Skeletal muscle satellite cell (primary cell): ENCODE measurements around the gene GMPR.

Experiments used
- H3K27me3 ChIP-seq: 2 replicates; pipeline ENCODE4 v1.7.0; 2013; ENCODE audit warnings: low read length; ENCODE audit not compliant: control insufficient read depth, insufficient read depth
- H3K36me3 ChIP-seq: 2 replicates; pipeline ENCODE4 v1.7.0; 2013; ENCODE audit warnings: mild to moderate bottlenecking, control low read depth, low read length; ENCODE audit not compliant: insufficient read depth
- H3K4me1 ChIP-seq: 2 replicates; pipeline ENCODE4 v1.7.0; 2013; ENCODE audit warnings: low read length; ENCODE audit not compliant: control insufficient read depth, insufficient read depth
- H3K4me2 ChIP-seq: 2 replicates; pipeline ENCODE4 v1.7.0; 2013; ENCODE audit warnings: mild to moderate bottlenecking, low read length
- H3K4me3 ChIP-seq: 2 replicates; pipeline ENCODE4 v1.7.0; 2013; ENCODE audit warnings: low read length
- H3K9ac ChIP-seq: 2 replicates; pipeline ENCODE4 v1.7.0; 2013; ENCODE audit warnings: mild to moderate bottlenecking, low read depth, low read length, moderate library complexity
- H3K9me3 ChIP-seq: replicated peaks from 2 replicates; pipeline ENCODE4 v1.7.0; 2013; ENCODE audit warnings: mild to moderate bottlenecking, control low read depth, low read length

GMPR gene

GRCh38 chr6:16316741-16317251, 78.4 kb downstream of the GMPR start:
- no peaks in the 10 kb centered on the region for H3K9me3 ChIP-seq
- H3K4me1 ChIP-seq, result peaks cover 43% of the 10 kb centered on the region
- no peaks in the 10 kb centered on the region for H3K36me3 ChIP-seq
- H3K4me3 ChIP-seq, result no peak overlapping the region
- no peaks in the 10 kb centered on the region for H3K27me3 ChIP-seq
- peak overlapping the region; percentile 12 for H3K9ac ChIP-seq
- H3K4me2 ChIP-seq, result peak overlapping the region; percentile 22

GRCh38 chr6:16318538-16318937, 80.2 kb downstream of the GMPR start:
- Histone ChIP-seq H3K27me3 (no peaks in the 10 kb centered on the region), H3K4me1 (peaks cover 54% of the 10 kb centered on the region), H3K36me3 (no peaks in the 10 kb centered on the region), H3K4me3 (no peak overlapping the region), H3K9ac (peak overlapping the region; percentile 56), H3K4me2 (peak overlapping the region; percentile 40), H3K9me3 (no peaks in the 10 kb centered on the region)

DNA sequence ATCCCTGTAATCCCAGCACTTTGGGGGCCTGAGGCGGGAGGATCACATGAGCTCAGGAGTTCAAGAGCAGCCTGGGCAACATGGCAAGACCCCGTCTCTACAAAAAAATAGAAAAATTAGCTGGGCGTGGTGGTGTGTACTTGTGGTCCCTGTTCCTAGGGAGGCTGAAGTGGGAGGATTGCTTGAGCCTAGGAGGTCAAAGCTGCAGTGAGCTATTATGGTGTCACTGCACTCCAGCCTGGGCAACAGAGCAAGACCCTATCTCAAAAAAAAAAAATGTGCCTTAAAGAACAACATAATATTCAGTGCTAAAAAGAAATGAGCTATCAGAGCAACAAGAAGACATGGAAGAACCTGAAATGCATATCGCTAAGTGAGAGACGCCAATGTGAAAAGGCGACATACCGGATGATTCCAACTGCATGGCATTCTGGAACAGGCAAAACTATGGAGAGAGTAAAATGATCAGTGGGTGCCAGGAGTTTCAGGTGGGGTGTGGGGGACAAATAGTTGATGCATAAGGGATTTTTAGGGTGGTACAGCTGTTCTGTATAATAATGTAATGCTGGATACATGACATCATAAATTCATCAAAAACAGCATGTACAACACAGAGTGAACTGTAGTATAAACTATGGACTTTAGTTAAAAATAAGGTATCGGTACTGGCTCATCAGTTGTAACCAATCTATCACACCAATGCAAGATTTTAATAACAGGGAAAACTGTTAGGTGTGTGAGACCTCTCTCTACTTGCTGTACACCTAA, 80.8 kb downstream of the GMPR start:
- peak overlapping the region; percentile 56 for H3K9ac ChIP-seq
- peaks cover 54% of the 10 kb centered on the region for H3K4me1 ChIP-seq
- no peaks in the 10 kb centered on the region for H3K27me3 ChIP-seq
- no peak overlapping the region for H3K4me3 ChIP-seq
- H3K4me2 ChIP-seq, result peak overlapping the region; percentile 75
- H3K9me3 ChIP-seq, result no peaks in the 10 kb centered on the region
- H3K36me3 ChIP-seq, result no peaks in the 10 kb centered on the region

DNA sequence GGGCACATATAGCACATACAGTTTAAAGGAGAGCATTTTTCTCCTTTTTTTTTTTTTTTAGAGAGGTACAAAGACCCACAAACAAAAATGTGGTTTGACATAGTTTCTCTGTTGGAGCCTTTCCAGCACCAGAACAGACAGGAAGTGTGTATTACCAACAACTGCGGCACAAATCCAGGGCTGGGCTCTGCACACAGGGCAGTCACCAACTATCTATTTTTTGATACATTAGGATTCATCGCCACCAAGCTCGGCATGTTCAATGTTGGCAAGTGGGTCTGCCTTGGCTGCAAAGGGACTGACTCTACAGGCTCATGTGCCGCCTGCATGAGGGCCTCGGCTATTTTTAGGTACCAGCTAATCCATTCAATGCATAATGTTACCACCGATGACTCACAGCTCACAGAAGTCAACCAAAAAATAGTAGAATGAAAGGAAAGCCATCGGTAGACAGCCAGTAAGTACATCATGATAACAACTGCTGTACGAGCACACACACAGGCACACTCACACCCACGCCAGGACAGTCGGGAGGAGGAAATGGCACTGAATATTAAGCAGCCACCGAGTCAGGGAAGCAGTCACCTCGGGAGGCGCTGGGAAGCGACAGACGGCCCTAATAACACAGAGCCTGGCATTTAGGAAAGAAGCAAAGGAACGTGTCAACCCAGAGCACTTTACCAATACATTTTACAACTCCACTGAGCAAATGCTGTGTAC, 81.6 kb downstream of the GMPR start:
- Histone ChIP-seq H3K27me3 (no peaks in the 10 kb centered on the region), H3K4me2 (peak overlapping the region; percentile 75), H3K9me3 (no peaks in the 10 kb centered on the region), H3K36me3 (no peaks in the 10 kb centered on the region), H3K9ac (peak overlapping the region; percentile 62), H3K4me3 (peak overlapping the region; percentile 55), H3K4me1 (peaks cover 58% of the 10 kb centered on the region)

GRCh38 chr6:16320533-16321340, 82.3 kb downstream of the GMPR start:
- Histone ChIP-seq H3K4me3 (peak overlapping the region; percentile 55), H3K4me1 (peaks cover 58% of the 10 kb centered on the region), H3K36me3 (no peaks in the 10 kb centered on the region), H3K9me3 (no peaks in the 10 kb centered on the region), H3K27me3 (no peaks in the 10 kb centered on the region), H3K9ac (peak overlapping the region; percentile 62), H3K4me2 (peak overlapping the region; percentile 75)

- Histone ChIP-seq H3K36me3 (no peaks in the 10 kb centered on the region), H3K4me3 (no peak overlapping the region), H3K27me3 (no peaks in the 10 kb centered on the region), H3K9me3 (no peaks in the 10 kb centered on the region), H3K9ac (no peak overlapping the region), H3K4me2 (no peak overlapping the region), H3K4me1 (peaks cover 58% of the 10 kb centered on the region)
Observed at GRCh38 chr6:16321341-16321710, 82.9 kb downstream of the GMPR start.

- Histone ChIP-seq H3K4me1 (peaks cover 57% of the 10 kb centered on the region), H3K27me3 (no peaks in the 10 kb centered on the region), H3K36me3 (peaks cover 2% of the 10 kb centered on the region), H3K4me2 (no peak overlapping the region), H3K9ac (no peak overlapping the region), H3K4me3 (no peak overlapping the region), H3K9me3 (no peaks in the 10 kb centered on the region)
Observed at GRCh38 chr6:16321826-16322225, 83.4 kb downstream of the GMPR start.

DNA sequence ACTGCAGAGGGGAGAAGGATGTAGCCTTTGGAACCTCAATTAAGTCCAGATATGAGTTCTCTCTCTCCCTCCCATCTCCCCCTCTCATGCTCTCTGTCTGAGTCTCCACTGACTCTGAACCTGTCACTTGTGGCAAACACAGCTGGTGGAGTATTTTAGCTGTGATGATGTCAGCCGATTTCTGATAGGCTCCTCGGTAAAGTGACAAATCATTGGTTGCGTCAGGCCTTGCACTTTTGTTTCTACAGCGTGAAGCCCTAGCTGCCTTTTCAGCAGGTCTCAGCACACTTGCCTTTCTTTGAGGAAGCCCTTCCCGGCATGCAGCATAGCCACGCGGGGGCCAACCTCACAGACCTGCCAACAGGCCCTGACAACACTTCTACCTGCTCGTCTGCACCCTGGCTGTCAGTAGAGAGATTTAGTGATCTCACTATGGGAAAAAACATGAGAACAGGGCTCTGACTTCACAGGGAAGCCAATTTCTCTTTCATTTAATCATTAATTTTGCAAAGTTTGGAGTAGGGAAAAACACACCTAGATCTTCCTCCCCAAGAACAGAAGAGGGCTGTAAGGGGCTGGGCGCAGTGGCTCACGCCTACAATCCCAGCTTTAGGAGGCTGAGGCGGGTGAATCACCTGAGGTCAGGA, 84.4 kb downstream of the GMPR start:
- no peak overlapping the region for H3K9ac ChIP-seq
- H3K36me3 ChIP-seq, result peaks cover 3% of the 10 kb centered on the region
- peaks cover 47% of the 10 kb centered on the region for H3K4me1 ChIP-seq
- peak overlapping the region; percentile 57 for H3K4me2 ChIP-seq
- no peaks in the 10 kb centered on the region for H3K27me3 ChIP-seq
- peak overlapping the region; percentile 42 for H3K4me3 ChIP-seq
- H3K9me3 ChIP-seq, result no peaks in the 10 kb centered on the region

GRCh38 chr6:16324184-16324583, 85.8 kb downstream of the GMPR start:
- no peaks in the 10 kb centered on the region for H3K27me3 ChIP-seq
- no peaks in the 10 kb centered on the region for H3K9me3 ChIP-seq
- H3K9ac ChIP-seq, result no peak overlapping the region
- H3K4me1 ChIP-seq, result peaks cover 33% of the 10 kb centered on the region
- H3K36me3 ChIP-seq, result peaks cover 3% of the 10 kb centered on the region
- no peak overlapping the region for H3K4me2 ChIP-seq
- no peak overlapping the region for H3K4me3 ChIP-seq

- H3K9me3 ChIP-seq, result no peaks in the 10 kb centered on the region
- H3K4me2 ChIP-seq, result no peak overlapping the region
- H3K9ac ChIP-seq, result no peak overlapping the region
- H3K4me3 ChIP-seq, result no peak overlapping the region
- H3K36me3 ChIP-seq, result peaks cover 3% of the 10 kb centered on the region
- no peaks in the 10 kb centered on the region for H3K27me3 ChIP-seq
- H3K4me1 ChIP-seq, result peaks cover 28% of the 10 kb centered on the region
Observed at GRCh38 chr6:16324606-16325225, 86.3 kb downstream of the GMPR start.
